ENCODE data around the gene SPG7.

SPG7 gene

DNA sequence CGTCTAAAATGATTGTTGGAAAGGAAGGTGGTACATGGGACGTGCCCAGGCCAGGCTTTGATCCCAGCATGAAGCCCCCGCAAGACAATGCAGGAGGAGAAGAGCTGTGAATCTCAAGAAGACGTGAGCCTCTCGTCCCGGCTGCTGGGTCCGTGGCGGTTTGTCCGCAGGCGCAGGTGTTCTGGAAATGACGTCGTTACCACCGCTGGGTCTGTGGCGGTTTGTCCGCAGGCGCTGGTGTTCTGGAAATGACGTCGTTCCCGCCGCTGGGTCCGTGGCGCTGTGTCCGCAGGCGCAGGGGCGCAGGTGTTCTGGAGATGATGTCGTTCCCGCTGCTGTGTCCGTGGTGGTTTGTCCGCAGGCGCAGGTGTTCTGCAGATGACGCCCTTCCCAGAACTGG, 14.1 kb downstream of the SPG7 start:
- no peak for DNase-seq

DNA sequence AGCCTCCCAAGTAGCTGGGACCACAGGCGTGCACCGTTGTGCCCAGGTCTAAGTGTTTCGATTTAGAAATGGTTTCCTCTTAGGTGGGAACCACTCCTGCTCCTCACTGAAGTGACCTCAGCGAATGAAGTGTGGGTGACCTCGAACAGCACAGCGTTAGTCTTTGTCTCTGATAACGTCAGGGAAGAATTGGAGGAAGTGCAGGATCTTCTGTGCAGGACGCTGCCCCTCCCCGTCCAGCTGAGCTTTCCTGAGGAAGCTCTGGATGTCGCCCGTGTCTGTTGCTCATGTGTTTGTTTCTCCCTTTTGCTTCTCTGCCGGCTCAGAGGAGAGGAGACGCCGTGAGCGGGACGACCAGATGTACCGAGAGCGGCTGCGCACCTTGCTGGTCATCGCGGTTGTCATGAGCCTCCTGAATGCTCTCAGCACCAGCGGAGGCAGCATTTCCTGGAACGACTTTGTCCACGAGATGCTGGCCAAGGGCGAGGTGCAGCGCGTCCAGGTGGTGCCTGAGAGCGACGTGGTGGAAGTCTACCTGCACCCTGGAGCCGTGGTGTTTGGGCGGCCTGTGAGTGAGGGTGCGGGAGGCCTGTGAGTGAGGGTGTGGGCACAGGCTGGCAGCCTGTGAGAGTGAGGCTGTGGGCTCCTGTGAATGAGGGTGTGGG, 15.6 kb downstream of the SPG7 start:
- no peak for DNase-seq

DNA sequence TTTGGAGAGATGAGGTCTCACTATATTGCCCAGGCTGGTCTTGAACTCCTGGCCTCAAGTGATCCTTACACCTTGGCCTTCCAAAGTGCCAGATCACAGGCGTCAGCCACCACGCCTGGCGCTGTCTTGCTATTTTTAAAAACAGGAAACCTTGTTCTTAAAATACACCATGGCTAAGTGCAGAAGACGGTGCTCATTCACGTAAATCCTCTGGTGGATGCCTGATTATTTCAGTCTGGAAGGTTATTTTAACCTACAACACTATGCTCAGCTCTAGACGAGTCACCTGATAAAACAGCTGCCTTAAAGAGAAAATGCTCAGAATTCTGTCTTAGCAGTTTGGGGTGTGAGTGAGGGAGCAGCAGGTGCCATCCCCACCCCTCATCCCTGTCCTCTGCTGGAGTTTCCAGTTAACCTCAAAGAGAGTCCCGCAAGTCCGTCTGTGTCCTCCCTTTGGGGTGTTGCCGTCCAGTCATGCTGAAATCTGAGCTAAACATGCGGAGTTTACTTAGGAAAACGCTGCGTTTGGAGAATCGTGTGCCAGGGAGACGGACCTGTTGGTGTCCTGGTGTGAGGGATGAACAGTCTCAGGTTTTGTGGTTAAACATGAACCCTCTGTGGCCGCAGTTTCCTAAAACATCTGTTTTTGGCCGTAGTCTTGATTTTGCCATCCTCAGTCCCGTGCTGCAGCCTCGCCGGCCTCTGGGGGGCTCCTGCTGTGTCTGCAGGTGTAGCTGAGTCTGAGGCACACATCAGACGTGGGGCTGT, 17.1 kb downstream of the SPG7 start:
- no peak for DNase-seq

DNA sequence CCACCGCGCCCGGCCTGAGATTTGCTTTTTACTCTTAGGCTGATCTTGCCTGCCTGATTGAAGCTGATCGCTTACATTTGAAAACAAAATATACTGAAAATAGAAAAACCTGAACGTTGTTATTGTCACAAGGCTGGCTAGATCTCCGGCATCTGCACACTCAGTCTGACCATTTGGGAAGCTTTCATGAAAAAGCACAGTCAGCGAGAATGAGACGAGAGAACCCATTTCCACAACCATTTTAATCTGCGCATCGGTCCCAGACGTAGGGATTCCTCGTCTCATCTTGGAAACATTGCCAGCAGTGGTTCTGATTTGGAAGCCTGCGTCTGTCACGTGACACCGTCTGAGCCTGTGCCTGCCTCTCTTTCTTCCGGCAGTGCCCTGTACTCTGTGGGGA, 20.9 kb downstream of the SPG7 start:
- DNase-seq, result no peak

DNA sequence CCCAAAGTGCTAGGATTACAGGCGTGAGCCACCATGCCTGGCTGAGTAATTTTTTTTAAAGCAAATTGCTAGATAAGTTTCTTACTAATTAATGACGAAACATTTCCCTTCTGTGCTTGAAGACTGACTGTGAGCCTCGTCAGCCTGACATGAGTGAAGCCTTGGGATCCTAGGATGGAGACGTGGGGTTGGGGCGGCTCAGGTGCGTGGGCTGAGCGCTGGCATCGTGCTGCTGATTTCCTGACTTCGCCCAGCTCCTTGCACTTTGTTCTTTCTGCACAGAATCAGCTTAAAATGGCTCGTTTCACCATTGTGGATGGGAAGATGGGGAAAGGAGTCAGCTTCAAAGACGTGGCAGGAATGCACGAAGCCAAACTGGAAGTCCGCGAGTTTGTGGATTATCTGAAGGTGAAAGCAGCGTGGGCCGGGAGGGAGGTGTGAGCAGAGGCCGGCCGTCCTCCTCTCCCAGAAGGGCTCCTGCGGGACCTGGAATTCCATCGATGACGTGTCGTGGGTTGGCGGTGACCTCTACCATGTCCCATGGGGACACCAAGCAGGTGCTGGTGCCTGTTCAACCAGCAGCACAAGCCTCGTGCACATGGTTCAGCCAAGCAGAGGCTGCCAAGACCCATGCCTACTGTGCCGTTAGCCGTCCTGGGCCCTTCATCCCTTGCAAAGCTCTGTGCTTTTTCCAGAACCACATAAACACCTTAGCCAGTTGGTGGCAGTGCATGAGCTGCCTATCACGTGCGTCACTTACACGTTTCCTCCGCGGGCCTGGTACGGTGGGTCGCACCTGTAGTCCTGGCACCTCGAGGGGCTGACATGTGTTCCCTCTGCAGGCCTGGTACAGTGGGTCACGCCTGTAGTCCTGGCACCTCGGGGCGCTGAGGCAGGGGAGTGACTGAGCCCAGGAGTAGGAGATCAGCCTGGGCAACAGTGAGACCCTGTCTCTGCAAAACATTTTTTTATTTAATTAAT, 22.5 kb downstream of the SPG7 start:
- no peak for DNase-seq

DNA sequence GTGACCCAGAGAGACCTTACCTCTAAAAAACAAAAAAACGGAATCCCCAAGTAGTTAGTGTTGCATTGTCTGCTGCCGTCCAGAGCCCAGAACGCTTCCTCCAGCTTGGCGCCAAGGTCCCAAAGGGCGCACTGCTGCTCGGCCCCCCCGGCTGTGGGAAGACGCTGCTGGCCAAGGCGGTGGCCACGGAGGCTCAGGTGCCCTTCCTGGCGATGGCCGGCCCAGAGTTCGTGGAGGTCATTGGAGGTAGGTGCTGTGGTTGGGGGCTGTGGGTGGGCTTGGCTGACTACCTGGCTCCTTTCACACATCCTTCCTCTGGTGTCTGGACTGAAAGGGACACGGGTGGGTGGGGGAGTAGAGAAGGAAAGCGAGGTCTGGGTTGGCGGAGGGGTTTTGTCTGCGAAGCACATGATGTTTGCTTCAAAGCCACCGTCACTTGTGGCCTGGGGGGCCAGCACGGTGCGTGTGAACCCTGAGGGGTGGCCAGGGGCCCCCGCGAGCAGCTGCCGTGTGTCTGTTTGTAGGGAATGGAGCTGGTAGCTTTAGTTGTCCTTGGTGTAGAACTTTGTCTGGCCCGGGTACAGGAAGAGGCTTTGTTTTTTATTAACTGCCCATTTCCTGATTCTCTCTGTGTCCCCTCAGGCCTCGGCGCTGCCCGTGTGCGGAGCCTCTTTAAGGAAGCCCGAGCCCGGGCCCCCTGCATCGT, 23.8 kb downstream of the SPG7 start:
- DNase-seq, result no peak

DNA sequence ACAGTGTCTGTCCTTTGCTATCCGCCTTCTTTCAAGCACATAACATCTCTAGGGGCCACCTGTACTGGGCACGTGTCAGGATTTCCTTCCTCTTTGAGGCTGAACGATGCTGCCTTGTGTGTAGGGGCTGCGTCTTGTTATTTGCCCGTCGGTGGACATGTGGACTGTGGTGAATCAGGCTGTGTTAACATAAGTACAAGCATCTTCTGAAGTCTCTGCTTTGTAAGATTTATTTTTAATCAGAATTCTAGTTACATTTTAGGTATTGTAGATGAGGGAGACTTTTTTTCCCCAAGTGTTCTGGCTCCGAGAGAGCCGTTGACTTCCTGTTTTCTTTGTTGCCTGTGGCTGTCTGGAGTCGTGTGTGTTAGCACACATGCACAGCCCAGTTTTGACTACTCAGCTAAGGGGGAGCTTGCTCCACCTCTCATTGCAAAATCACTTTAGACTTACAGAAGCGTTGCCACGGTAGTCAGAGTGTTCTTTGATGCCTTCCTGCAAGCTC, 26.1 kb downstream of the SPG7 start:
- peak; percentile 97 for DNase-seq

DNA sequence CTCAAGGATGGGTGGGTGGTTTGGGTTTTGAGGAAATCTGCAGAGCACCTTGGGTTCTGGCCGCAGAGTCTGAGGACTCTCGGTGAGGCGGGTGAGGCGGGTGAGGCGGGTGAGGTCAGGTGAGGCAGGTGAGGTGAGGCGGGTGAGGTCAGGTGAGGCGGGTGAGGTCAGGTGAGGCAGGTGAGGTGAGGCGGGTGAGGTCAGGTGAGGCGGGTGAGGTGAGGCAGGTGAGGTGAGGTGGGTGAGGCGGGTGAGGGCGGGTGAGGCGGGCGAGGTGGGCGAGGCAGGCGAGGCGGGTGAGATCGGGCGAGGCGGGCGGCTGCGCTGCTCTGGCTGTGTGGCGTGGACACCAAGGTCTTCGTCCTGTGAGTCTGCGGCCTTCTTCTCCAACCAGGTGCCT, 28.2 kb downstream of the SPG7 start:
- DNase-seq, result no peak

DNA sequence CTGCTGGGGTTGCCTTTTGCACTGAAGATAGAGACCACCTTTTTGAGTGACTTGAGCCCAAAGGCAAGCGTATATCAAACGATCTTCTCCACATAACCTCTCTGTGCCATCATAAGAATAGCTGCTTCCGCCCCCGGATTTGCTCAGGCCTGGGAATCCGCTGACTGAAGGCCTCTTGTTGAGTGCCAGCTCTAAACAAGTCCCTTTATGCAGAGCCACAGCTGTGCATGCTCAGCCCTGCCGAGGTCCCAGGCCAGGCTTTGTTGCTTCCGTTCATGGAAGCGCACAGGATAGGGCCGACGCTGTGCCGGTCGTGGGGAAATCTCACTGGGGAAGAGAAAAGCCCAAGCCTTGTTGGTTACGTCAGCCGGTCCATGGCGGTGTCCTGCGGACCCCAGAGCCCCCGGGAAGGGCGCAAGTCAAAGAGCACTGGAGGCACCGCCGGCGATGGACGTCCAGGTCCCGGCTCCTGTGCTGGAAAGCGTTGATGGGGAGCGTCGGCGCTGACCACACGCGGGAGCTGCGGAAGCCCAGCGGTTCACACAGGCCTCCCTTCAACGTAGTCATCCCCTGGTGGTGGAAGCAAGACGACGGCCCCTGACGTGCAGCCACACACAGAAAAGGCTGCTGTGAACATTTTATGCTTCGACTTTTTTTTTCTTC, 28.8 kb downstream of the SPG7 start:
- no peak for DNase-seq

DNA sequence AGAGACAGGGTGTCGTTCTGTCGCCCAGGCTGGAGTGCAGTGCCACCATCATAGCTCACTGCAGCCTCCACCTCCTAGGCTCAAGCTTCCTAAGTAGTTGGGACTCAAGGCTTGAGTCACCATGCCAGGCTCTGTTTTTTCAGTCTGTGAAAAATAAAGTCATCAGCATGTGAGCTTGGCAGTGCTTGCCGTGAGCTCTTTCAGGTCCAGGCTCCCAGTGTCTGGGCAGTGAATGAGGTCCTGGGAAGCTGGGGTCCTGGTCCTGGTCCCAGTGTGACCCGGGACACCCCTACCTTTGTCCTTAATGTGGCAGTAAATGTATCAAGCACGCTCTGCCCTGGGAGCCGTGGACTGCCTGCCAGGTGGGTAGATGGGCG, 29.3 kb downstream of the SPG7 start:
- DNase-seq, result no peak

DNA sequence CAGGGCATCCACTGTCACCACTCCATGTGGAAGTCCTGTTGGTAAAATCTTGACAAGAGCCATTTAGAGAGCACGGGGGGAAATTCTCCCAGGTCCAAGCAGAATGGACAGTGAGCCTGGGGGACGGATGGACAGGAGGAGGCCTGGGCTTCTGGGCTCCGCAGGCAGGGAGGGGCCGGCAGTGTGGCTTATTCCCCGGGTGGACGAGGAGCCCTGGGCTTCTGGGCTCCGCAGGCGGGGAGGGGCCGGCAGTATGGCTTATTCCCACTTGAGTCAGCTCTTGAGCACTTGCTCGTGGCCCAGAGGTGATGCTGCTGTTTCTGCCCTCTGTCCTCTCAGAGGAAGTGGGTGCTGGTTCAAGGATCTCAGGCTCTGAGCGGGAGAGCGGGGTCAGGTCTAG, 30.1 kb downstream of the SPG7 start:
- DNase-seq, result no peak

DNA sequence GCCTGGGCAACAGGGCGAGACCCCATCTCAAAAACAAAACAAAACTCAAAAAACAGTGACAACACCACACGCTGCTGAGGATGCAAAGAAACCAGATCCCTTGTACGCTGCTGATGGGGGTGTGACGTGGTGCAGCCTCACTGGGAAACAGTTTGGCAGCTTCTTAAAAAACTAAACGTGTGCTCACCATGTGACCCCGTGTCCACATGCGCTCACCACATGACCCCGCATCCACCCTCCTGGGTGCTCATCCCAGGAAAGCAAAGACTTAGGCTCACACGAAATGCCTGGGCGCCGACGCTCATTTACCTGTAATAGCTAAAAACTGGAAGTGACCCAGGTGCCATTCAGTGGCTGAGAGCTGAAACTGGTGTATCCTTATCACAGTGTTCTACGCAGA, 32.4 kb downstream of the SPG7 start:
- DNase-seq, result no peak

DNA sequence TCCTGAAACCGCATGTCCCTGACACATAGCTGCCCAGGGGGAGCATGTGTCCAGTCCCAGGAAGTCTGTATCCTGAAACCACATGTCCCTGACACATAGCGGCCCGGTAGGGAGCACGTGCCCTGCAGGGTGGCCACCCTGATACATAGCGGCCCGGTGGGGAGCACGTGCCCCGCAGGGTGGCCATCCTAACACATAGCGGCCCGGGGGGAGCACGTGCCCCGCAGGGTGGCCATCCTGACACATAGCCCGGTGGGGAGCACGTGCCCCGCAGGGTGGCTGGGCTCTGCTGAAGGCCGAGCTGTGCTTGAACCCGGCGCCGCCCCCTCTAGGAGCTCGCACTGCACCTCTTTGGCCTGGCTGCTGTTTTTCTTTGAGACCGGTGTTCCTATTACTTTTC, 33.6 kb downstream of the SPG7 start:
- DNase-seq, result no peak

DNA sequence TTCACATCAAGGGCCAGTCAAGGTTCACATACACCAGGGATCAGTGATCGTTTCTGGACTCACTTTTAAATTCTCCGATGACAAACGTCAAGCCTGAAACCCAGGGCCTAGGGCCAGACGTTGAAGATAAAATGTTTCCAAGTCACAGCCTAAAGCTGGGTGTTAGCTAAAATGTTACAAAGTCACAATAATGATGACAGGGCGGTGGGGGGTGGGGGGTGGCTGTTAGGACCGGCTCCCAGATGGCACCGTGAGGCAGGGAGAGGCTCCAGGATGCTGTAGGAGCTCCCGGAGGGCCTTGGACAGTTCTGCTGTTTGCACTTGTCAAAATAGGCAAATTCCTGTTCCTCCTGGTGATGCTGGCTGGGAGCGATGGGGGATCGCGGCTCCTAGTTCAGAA, 35.9 kb downstream of the SPG7 start:
- no peak for DNase-seq

DNA sequence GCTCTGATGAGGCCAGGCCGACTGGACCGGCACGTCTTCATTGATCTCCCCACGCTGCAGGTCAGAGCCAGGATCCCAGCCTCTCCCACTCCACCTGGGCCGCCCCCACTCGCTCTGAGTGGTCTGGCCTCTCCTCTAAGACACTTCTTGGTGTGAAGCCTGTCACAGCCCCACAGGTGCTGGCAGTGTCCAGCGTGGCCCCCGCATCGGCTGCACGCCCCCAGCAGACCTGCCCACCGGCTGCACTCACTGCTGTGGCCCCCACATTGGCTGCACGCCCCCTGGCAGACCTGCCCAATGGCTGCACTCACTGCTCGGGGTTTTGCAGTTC, 36.5 kb downstream of the SPG7 start:
- DNase-seq, result no peak

DNA sequence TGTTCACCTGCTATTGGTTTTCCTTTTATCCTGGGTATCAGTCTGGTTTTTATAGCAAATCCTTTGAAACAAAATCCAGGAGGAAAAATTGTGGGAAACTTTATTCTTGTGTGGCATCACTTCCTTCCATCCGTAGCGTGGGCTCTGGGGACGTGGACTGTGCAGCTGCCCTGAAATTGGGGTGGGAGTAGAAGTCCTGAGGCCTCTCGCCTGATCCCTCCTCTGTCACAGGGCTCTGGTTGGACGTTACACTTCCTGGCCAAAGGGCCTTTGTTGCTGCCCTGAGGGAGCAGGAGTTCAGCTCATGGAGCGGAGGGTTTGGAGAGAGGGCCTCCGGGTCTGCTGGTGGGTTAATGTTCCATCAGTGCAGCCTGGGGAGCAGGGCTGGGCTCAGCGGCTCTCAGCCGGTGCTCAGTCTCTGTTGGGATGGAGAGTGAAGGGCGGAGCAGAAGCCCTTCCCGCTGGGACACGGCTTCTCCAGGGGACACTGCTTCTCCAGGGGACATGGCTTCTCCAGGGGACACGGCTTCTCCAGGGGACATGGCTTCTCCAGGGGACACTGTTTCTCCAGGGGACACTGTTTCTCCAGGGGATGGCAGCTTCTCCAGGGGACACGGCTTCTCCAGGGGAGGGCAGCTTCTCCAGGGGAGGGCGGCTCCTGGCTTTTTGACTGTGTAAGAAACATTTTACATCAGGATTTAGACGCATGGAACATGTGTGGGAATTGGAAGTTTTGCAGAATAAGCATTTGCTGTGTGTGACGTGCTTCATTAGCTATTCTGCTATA, 37.0 kb downstream of the SPG7 start:
- DNase-seq, result no peak

DNA sequence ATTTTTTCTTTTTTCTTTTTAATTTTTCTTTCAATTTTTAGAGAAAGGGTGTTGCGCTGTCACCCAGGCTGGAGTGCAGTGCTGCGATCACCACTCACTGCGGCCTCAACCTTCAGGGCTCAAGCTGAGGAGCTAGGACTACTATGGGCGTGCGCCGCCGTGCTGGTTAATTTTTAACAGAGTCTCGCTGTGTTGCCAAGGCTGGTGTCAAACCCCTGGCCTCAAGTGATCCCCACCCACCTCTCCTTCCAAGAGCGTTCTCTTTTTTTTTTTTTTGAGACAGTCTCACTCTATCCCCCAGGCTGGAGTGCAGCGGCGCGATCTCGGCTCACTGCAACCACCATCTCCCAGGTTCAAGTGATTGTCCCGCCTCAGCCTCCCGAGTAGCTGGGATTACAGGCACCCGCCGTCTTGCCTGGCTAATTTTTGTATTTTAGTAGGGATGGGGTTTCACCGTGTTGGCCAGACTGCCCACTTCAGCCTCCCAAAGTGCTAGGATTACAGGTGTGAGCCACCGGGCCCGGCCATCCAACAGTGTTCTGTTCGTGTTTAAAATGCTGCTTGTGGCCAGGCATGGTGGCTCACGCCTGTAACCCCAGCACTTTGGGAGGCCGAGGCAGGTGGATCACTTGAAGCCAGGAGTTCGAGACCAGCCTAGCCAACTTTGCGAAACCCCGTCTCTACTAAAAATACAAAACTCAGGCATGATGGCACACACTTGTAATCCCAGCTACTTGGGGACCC, 37.8 kb downstream of the SPG7 start:
- no peak for DNase-seq

DNA sequence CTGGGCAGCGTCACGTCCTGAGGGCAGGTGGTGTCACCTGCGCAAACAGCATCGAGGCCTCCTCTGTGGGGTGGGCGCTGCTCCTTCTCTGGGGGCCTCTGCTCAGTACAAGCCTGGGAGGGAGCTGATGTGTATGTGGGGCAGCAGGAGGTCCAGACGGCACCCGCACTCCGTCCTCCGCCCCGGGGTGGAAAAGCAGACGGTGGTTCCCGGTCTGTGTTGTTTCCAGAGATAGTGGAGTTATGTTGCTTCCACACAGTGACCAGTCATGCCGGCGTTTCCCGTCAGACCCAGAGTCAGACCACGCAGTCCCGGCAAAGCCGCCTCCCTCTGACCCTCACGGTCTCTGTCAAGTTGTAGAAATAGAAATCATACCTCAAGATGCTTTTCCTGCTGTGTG, 38.6 kb downstream of the SPG7 start:
- DNase-seq, result no peak

DNA sequence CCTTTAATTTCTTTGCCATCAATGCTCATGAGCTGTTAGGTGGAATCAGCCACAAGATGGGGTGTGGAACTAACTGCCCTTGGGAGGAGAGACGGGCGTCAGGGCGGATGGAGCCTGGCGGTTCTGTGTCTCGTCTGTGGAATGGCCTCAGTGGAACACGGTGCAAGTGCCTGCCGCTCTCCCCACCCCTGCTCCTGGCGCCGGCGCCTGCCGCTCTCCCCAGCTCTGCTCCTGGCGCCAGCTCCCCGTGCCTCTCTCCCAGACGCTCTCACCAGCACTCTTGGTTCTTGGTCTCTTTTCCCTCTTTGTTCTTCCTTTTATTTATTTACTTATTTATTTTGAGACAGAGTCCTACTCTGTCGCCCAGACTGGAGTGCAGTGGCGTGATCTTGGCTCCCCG, 39.1 kb downstream of the SPG7 start:
- no peak for DNase-seq

DNA sequence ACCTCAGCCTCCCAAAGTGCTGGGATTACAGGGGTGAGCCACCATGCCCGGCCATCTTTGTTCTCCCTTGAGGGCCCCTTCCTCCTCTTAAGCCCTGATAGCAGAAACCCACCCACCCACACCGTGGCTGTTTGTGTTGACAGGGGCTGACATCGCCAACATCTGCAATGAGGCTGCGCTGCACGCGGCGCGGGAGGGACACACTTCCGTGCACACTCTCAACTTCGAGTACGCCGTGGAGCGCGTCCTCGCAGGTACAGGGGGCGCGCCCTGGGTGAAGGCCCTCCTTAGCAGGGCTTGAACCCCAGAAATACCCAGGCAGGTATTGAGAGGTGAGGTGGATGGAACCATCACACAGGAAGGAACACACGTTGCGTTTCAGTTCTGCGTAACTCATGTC, 39.7 kb downstream of the SPG7 start:
- no peak for DNase-seq
